MM.1S (cell line): Measurements from ENCODE around the gene IGF2.

ENCODE experiments used
- CTCF ChIP-seq: fragments of 300-600 bp; sonication (generic); IDR thresholded peaks from 2 replicates; pipeline ENCODE4 v1.5.1; 2016; ENCODE audit warnings: antibody characterized with exemption, low read length, mixed read lengths
- EZH2 ChIP-seq: fragments of 300-600 bp; sonication (generic); optimal IDR thresholded peaks from 2 replicates; pipeline ENCODE3; 2017; ENCODE audit warnings: low read depth, mild to moderate bottlenecking, antibody characterized with exemption, low read length, mixed read lengths
- EZH2phosphoT487 ChIP-seq: fragments of 300-600 bp; sonication (generic); IDR thresholded peaks from 2 replicates; pipeline ENCODE4 v1.6.1; 2018; ENCODE audit warnings: antibody characterized with exemption, low read length

- TF ChIP-seq CTCF (no peak), EZH2 (no peak), EZH2phosphoT487 (no peak)
Measured at GRCh38 chr11:2091786-2092463, 47.3 kb downstream of the IGF2 start.
